ENCODE measurements around the gene CADM1.
A peak's percentile ranks its signal among the peaks of the same experiment; 100 is the strongest.

Gene CADM1

DNA sequence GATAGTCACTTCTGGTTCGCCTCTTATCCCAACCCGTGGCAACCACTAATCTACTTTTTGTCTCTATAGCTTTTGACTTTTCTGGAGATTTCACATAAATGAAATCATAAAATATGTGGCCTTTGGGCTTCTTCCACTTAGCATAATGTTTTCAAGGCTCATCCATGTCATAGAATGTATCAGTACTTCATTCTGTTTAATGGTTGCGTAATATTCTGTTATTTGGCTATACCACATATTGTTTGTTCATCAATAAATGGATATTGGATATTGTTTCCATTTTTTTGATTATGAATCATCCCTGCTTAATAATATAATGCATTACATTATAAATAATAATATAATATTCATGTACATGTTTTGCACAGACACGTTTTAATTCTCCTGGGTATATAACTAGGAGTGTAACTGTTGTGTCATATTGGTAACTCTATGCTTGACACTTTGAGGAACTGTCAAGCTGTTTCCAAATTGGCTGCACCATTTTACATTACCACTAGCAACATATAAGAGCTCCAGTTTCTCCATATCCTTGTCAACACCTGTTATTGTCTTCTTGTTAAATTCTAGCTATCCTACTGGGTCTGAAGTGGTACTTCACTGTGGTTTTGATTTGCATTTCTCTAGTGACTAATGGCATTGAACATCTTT, 181.5 kb downstream of the CADM1 start:
- no peak for DNase-seq

DNA sequence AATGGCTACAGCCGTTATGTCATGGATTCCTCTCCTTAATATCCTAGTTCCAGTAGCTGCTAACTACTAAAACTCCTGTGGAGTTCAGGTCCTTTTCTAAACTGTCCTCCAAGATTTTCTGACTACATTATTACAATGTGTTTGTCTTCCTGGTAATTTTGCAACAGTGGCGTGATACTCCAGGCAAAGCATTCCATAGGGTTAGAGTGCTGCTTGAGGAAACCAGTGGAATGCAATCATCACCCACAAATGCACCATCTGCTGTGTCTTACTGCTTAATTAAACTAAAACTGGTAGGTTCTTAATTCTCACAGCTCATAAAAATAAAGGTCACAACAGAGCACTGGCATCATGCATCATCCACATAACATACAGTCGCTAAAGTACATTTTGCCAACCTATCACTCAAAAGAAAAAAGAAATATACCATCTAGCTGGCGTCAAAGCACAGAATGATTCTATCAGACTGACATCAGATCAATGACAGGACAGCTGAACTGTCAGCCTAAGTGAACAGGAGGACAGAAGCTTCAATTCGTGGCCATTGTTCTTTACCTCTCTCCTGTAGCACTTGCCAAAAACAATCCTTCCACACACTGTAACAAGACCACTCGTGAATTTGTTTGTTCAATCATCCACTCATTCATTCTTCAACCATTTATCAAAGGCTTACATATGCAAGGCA, 182.5 kb downstream of the CADM1 start:
- no peak for DNase-seq

DNA sequence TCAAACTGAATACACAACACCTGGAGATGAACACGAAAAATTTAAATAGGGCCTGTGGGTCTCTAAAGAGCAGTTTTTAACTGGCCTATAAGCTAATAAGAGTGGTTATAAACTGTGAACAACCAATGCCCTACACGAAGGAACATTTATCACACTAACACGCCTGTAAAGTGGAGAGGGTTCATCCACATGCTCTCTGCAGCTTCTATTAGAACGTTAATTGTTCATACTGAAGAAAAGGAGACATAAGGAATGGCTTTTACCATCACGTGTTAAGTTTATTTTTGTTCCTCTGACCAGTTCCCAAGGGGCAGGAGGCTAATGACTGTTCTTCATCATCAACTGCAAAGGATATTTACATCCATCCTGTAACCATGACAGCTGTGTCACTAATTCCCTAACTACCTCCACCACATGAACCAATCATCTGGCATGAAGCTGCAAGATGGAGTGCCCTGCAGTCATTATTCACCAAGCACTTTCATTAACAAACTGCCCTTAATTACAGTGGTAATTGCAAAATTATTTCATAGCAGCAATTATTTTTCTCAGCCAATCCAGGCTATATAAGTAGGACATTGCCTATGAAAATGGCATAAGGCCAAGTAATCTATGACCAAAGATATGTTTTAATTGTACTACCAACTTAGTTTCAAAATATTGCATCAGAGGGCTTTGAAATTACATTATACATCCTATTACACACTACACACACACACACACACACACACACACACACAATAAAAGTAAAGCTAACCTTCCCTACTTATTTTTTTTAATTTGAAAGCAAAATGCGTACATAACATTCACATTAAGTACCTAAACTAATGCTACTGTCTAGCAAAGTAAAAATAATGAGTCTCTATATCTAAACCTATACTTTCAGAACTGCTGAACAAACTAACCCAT, 186.7 kb downstream of the CADM1 start:
- no peak for DNase-seq

DNA sequence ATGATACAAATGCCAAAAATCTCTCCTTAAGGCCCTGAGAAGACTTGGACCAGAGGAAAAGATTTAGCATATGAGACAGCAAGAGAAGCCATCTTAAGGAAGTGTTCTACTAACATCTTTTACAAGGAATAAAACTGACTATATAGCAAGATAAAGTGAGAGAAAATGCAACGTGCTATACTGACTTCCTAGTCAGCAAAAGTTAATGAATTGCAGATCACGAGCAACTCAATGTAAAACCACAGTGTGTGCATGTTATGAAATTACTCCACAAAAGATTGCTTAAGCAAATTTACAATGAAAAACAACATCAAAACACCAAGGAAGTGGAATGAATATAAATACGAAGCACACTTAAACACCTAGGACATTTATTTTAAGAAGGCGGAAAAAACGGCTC, 187.5 kb downstream of the CADM1 start:
- DNase-seq: no peak

DNA sequence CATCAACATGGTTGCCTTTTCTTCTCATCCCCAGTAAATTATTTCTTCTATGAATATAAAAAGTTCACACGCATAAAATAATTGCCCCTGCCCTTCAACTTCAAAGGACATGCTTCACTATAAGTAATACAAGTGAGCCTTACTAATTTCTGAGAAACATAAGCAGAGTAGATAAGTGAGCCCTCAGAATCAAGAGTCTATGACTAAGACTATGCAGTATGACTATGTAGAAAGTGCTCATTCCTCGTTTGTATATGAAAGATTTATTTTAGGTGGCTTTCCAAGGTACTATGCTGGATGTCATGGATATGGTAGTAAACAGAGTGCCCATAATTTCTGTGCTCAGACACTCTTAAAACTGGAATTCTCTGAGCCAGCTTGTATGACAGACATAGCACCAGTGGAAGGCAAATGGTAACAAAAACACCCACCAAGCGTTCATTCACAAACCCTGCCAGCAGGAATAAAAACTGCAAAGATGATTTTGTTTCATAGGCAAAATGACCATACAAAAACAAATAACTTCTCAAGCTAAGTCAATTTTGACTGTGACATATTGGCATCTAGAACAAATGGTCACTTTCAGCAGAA, 189.8 kb downstream of the CADM1 start:
- DNase-seq: no peak

DNA sequence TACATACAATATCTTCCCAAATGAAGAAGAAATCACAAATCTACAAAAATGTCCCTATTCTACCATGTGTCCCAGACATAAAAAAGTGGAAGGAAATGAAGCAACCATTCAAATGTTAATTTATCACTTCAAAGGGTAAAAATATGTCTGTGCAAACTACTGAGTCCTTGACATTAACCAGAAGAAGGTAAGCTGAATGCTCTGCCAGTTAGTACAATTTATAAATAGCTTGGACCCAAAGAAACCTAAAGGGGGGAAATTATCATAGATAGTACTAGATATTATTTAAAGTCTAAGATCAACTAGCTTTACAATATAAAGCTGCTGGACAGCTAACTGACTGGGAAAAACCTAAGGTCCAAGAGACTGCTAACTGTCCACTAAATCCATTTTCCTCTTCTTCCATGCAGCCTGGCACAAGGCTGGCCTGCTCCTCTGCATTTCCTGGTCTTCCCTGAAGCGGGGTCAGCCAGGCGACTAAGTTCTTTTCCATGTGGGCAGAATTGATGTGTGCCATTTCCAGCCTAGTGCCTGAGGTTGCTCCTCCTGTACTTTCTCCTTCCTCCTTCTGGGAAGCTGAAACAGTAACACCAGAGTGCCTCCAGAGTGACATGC, 190.9 kb downstream of the CADM1 start:
- no peak for DNase-seq

DNA sequence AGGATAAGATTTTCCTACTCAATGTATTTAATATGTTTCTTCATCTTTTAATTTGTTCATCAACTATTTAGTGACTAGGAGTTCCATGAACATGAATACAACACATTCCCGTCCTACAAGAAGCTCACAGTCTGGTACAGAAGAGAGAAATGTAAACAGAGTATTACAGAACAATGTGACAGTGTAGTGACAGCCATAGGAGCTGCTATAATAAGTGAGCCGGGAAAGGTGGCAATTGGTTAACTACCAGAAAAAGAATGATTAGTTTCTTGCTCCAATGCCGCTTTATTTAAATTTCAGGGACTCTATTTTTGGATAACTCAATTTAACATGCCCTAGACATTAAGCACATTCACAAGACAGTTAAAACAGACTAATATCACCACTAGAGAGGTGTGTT, 192.3 kb downstream of the CADM1 start:
- DNase-seq: no peak

DNA sequence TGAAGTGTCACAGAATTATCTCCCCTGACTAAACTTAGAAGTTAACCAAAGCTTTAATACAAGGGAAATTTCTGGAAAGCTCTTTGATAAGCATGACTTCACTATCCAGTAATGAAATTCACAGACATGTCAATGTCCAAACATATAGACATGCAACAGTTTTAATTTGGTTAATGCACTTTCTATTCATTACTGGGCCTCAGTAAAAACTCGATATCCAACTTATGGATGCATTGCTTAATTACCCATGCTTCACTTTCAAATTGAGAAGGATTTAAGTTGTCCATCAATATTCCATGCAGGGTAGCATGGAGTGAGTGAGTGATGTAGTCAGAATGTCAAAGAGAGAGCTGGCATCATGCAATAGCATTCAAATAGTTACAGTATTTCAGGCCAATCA, 197.5 kb downstream of the CADM1 start:
- no peak for DNase-seq

DNA sequence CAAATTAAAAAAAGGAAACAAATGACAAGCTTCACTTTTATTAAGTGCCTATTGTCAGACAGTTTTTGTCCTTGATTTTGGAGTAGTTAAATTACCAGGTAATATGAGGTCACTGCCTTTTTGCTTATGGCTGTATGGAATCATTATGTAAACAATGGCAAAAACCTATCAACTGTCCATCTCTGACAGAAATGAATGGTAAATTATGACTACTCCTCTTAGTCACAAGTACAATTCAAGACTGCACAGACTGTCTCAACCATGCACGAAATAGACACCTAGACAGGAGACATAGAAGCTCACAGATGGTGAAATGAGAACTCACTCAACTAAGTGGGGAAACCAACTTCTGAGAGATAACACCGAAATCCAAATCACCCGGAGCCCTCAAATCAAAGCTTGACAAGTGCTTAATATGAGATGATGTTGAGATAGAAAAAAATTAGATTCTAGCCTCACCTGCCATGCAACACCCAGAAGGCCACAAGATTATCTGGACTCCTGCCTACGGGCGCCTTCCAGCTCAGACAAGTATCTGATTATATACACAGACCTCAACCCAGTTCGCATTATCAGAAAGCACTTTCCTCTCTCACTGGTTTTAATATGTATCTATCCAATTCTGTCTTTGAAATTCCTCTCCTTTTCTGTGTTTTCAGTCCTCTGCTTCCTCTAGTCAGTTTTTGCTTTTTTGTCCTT, 199.3 kb downstream of the CADM1 start:
- DNase-seq: no peak

DNA sequence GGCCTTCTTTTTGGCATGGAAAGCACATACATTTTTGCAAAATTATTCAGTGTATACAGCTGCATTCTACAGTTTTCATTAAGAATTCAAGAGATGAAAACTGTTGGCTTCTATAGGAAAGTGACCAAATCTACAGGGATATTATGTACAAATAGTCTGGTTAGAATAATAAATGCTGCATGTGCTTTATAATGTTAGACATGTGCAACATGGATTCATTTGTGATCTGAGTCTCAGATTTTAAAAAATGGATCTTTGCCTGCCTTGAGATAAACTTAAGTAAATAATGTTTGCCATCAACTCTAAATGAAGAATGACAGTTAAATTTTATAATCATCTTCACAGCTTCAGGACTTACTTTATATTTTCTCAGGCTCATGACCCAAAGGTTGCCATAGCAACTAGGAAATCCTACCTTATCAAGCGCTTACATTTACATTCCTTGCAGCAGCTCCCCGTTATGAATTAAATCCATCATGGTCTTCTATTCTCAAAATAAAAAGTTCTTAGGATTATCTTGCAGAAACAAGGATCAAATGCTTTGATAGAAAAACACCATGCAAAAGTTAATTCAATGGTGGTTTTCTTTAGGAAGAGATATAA, 200.2 kb downstream of the CADM1 start:
- DNase-seq: no peak

DNA sequence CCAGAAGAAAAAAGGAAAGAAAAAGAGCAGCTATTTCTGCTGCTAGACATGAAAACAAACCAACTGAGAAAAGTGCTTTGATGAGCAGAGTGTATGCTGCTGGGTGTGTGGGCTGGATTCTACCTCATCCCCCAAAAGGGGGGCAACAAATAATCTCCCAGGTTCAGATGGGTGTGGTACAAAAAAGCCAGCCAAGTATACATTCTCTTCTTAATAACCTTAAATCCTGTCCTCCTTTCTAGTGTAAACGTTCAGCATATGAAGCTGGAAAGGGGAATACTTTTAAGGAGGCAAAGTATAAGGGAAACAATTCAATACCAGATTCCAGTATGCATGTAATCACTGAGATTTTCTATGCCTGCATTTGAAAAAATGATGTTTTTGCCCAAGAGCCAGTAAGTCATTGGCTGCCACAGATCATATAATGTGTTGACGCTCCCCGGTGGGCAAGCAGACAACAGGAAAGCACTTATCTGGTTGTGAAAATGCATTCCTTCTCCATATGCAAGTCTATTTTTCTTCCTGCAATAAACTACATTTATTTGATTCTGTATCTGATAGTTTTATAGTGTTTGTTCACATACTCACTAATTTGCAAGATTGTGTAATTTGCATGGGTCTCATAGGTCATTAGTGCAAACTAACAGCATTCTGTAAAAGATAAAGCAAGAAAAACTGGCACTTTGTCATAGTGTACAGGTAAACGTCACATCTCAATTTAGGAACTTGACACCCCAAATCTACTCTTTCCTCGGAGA, 201.1 kb downstream of the CADM1 start:
- DNase-seq: no peak

DNA sequence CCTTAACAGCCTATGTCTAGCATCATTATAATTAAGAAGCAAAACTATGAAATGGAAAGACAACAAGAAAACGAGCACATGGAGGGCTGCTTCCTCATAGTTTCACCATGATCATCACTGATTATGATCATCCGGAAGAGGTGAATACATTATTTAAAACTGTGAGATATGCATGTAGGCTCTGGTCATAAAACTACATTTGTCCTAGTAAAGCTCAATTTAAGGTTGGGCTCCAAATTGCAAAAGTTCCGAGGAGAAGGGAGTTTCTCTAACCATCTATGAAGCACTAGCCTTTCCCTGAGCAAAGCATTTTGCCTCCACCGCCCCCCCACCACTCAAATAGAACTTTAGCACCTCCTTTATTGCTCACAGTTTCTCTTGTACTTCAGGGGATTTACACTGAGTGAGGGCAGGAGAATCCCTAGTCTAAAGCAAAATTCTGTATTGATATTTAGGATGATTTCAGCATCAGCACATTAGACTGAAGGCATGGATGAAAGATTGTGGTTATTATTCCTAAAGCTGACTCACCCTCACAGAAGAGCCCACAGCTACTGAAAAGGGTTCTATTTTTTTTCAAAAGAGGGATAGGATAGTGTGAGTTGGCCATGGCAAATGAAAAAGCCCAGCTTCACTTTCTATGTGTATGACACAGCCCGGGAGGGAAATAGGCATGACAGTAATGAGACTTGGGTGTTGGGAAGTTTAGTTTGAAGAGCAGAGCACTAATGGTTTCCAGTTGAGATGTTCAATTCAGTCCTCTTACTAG, 203.4 kb downstream of the CADM1 start:
- peak in 1 of 56 donors; percentile 20 for DNase-seq

DNA sequence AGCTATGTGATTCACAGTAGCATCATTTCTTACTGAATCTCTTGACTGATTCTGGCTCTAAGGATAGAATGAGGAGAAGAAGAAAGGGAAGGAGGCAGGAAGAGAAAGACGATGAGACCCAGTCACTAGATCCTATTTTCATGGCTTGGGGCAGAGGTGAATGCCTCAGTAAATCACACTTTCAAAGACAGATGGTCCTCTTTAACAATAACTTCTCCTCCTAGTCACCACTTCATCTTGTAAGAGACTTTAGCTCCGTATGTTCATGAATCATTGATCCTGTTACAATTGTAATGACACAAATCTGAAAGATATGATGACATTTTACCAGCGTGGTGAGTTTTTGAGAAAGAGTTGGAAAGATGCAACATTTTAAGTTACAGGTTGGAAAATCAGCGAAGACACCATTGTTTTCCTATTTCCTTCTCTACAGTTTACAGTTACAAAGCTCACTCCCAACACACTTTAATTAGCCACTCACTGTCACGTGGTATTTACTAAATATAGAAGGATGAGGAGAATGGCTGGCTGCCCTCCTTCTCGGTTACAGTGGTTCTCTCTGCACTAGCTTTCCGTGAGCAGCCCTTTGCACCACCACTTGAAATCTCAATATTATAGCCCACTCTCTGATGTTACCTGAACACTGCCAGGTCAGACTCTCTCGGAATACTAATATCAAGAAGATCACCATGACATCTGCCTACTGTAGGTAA, 205.8 kb downstream of the CADM1 start:
- no peak for DNase-seq

DNA sequence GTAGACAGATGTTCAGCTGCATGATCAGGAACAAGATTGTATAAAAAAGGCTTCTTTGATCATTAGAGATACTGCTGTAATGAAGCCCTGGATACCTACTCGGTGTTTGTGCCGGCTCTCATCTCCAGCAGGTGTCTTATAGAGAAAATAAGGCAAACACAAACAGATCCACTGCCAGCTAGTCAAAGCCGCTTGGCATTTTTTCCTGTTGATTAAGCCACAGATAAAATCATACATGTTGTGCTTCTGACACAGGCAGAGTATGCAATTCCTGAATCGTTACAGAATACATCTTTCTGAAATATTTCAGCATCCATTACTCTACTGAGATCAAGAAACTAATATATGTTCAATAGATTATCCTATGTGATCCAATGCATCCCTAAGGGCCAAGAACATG, 206.9 kb downstream of the CADM1 start:
- no peak for DNase-seq

DNA sequence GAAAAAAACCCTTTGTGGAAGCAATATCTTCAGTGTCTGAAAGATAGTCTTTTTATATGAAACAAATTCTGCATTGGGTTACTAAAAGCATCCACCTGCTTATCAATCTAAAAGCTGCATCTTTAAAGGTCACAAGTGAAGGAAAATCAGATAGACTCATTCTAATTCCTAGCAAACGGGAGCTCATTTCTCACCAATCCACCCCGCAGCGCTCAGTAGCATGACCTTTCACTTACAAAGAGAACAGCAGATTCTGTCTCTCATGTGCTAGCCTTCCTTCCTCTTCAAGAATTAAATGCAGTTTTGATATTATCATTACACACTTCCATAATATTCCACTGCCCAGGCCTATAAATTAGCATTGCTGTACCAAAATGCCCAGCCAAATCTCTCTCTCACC, 212.9 kb downstream of the CADM1 start:
- DNase-seq: no peak

DNA sequence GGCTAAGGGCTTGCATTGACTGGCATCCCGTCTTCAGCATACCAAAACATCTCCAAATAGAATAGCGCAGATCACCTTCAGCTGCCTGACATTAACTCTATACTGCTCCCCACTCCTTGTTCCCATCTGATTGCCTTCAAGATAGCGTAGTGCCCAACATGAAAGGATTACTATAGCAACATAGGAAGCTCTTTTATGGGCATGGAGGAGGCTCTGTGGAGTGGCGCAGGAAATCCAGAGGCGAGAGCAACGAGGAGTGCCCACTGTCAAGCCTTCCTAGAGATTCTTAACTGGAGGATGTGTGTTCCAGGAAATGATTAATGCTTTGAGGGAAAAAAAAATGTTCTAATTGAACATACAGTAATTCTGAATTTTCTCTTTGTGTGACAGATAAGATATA, 213.3 kb downstream of the CADM1 start:
- DNase-seq: peak in 1 of 56 donors; percentile 16

DNA sequence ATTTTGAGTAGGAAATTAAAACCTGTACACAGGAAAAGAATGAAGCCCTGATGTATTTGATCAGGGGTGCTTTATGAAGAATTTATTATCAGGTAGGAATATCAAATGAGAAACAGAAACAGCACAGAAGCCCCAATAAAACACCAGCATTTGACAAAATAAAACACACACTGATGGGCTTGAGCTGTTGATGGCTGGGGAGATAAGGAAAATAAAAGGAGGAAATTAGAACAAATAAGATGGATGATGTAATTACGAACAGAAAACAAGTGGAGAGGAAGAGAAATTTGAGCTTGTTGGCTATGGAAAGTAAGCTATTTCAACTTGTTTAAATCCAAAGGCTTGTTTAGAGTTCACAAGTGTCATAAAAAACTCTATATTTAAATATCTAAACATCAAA, 213.7 kb downstream of the CADM1 start:
- DNase-seq: no peak

DNA sequence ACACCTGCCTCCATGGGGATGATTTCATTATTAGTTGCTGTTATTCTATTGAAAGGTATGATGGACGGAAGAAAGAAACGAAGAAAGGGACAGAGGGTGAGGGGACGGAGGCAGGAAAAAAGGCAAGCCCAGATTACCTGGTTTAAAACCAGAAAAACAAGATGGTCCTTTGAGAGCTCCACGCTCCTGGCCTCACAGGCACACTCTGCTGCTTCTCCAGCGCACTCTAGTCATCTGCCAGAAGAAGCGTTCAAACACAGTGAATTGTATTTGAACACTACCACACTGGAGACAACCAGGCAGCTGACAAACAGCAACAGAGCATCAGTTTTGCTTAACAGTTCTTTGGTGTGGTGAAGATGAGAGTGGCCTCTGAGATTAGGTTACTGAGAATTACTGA, 216.9 kb downstream of the CADM1 start:
- DNase-seq: no peak
